Progenitor cell of endocrine pancreas (in vitro differentiated cells): Measurements from ENCODE around the gene LYZL4. TPM values are rescaled to one million over a fixed set of nuclear protein-coding genes. Genes with fewer than 3 reads are reported as not detected.

Experiments
- DNase-seq: peaks from one replicate; pipeline ENCODE4 v3.0.0; 2021; ENCODE audit warnings: low spot score; ENCODE audit not compliant: unreplicated experiment
- H3K27ac Mint-ChIP-seq: 2 replicates; pipeline ENCODE4 v1.8.0; 2021; ENCODE audit warnings: mild to moderate bottlenecking, moderate library complexity, mixed read lengths
- H3K27me3 Mint-ChIP-seq: 2 replicates; pipeline ENCODE4 v1.8.0; 2021; ENCODE audit warnings: mixed read lengths
- H3K36me3 Mint-ChIP-seq: 2 replicates; pipeline ENCODE4 v1.8.0; 2022; ENCODE audit warnings: mixed read lengths; ENCODE audit not compliant: insufficient read depth
- H3K4me1 Mint-ChIP-seq: 2 replicates; pipeline ENCODE4 v1.8.0; 2021; ENCODE audit warnings: low read depth, mixed read lengths
- H3K4me3 Mint-ChIP-seq: 2 replicates; pipeline ENCODE4 v1.8.0; 2021; ENCODE audit warnings: low read depth, mild to moderate bottlenecking, moderate library complexity, mixed read lengths
- H3K9me3 Mint-ChIP-seq: 2 replicates; pipeline ENCODE4 v1.8.0; 2021; ENCODE audit warnings: low read depth, mixed read lengths
- total RNA-seq: library from RNA; stranded (reverse); gene quantifications from 2 replicates; pipeline ENCODE4 v1.2.1, GENCODE V29; 2021
- TF ChIP-seq, protein P1 (sequence below): fragments of 200-600 bp; sonication (generic); IDR thresholded peaks from one replicate; pipeline ENCODE4 v1.5.0; 2021; ENCODE audit warnings: antibody characterized with exemption, mild to moderate bottlenecking; ENCODE audit not compliant: unreplicated experiment

LYZL4 gene
- total RNA-seq, 1 donor from 2014 or later: not detected

DNA sequence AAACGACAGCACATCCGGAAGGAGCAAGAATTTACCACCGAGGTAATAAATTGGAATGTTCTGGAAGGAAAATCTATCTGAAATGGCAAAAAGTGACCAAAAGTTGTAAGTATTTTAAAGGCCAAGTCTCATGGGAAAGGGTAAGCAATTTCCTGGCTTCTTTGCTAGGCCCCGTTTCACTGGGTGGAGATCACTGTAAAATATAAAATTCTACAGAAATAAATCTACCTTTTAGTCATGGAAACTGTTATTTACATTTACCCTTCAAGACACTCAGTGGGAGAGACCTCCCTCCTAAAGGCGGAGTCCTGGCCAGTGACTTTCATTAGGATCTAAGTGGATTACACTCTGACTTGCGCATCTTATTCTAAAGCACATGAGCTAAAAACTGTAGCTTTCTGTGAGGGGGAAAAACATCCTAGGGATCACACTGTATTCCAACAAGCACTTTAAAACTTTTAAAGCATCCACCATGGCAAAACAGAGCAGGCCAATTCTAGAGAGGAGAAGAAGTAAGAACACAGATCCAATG, 28.8 kb downstream of the LYZL4 start:
- no peaks in the 10 kb centered on the region for H3K9me3 Mint-ChIP-seq
- no peak for DNase-seq
- no peaks in the 10 kb centered on the region for H3K4me1 Mint-ChIP-seq
- H3K36me3 Mint-ChIP-seq: no peaks in the 10 kb centered on the region
- H3K27me3 Mint-ChIP-seq: peaks cover 22% of the 10 kb centered on the region
- TF ChIP-seq, protein P1, sequence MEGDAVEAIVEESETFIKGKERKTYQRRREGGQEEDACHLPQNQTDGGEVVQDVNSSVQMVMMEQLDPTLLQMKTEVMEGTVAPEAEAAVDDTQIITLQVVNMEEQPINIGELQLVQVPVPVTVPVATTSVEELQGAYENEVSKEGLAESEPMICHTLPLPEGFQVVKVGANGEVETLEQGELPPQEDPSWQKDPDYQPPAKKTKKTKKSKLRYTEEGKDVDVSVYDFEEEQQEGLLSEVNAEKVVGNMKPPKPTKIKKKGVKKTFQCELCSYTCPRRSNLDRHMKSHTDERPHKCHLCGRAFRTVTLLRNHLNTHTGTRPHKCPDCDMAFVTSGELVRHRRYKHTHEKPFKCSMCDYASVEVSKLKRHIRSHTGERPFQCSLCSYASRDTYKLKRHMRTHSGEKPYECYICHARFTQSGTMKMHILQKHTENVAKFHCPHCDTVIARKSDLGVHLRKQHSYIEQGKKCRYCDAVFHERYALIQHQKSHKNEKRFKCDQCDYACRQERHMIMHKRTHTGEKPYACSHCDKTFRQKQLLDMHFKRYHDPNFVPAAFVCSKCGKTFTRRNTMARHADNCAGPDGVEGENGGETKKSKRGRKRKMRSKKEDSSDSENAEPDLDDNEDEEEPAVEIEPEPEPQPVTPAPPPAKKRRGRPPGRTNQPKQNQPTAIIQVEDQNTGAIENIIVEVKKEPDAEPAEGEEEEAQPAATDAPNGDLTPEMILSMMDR: no peak
- H3K4me3 Mint-ChIP-seq: no peak overlapping the region
- no peak overlapping the region for H3K27ac Mint-ChIP-seq

DNA sequence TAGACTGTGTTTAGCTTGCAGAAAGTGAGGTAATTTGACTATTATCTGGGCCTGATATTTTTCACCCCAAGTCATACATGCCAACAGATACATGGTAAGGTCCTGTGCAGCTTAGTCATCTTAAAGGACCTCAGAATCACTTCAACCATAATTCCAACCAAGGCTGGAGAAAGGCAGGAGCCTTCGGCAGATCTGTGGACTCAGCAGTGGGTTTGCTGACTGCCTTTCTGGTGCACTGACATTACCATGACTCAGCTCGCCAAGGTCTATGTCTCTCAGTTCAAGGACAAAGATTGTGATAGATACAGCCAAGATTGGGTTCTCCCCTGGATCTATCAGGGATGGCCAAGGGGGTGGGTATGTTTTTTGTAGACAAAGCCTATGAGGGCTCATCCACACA, 32.7 kb downstream of the LYZL4 start:
- H3K9me3 Mint-ChIP-seq: no peaks in the 10 kb centered on the region
- H3K27me3 Mint-ChIP-seq: peaks cover 28% of the 10 kb centered on the region
- no peaks in the 10 kb centered on the region for H3K36me3 Mint-ChIP-seq
- no peak overlapping the region for H3K27ac Mint-ChIP-seq
- H3K4me1 Mint-ChIP-seq: no peaks in the 10 kb centered on the region
- H3K4me3 Mint-ChIP-seq: no peak overlapping the region
- TF ChIP-seq, protein P1: no peak
- DNase-seq: no peak

DNA sequence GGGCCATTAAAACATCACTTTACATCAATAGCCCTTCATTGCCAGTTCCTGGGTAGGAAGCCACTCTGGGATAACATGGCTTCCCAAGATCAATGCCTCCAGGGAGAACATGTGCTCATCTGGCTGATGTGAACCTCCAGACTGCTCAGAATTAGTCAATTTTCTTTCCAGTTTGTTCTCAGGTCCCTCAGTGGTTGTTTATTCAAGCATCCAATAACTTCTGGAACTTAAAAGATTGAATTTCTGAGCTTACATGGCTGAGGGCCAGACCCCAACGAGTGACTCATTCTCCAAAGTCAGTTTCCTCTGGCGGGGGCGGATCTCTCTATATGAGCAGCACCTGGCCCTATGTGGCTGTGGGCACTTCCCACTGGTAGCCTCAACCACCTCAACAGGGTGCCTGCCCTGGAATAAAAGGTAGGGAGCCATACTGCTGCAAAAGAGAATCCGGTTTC, 34.0 kb downstream of the LYZL4 start:
- Mint-ChIP-seq H3K4me1 (no peaks in the 10 kb centered on the region), H3K36me3 (no peaks in the 10 kb centered on the region), H3K4me3 (no peak overlapping the region), H3K27me3 (peaks cover 36% of the 10 kb centered on the region), H3K9me3 (no peaks in the 10 kb centered on the region), H3K27ac (no peak overlapping the region)
- no peak for DNase-seq
- TF ChIP-seq, protein P1: no peak

DNA sequence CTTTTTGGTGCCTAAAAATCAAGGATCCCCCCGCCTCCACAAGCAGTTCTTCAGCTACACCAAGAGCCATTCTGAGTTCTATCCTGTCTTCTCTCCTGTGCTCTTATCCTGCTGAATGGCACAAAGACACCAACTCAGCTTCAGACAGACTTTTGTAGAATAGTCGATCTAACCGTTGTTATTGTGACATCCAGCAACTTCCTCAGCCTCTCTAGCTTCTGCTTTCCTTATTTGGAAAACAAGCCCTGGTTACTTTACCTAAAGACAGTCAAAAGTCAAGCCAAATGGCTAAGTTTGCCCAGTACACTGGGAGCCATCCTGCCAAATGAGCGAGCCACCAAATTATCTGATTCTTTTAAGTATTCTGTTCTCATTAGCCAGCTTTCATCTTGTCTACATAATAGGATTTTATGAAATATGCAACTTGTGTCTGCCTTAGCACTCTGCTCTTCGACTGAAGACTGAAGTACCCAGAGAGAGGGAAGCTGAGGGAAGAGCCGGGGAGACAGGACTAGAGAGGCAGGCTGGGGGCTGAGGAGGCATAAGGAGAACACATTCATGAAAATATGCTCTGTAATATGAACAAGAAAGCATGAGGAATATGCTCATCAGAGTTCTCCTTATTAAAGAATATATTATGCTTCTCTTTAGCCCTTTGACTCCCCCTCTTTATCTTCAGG, 35.1 kb downstream of the LYZL4 start:
- Mint-ChIP-seq H3K9me3 (no peaks in the 10 kb centered on the region), H3K4me3 (no peak overlapping the region), H3K27me3 (peaks cover 44% of the 10 kb centered on the region), H3K4me1 (no peaks in the 10 kb centered on the region), H3K27ac (no peak overlapping the region), H3K36me3 (no peaks in the 10 kb centered on the region)
- no peak for DNase-seq
- TF ChIP-seq, protein P1: no peak

DNA sequence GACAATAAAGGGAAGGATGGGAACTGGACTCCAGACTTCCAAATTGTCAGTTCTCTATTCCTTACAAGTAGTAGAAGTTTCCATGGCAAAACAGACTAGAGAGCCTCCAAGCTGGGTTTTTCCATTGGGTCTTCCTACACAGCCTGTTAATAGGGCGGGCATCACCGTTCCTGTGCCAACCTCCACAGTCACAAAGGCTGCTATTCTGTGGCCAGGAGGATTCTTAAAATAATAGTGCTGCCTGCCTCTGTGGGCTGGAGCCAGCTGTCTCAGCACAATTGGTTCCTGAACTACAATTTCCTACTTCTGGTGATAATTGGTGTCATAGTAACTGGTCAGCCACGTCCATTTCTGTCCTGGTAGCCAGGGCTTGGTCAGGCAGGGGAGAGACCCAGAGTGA, 38.6 kb downstream of the LYZL4 start:
- H3K4me3 Mint-ChIP-seq: no peak overlapping the region
- H3K27me3 Mint-ChIP-seq: peaks cover 38% of the 10 kb centered on the region
- no peaks in the 10 kb centered on the region for H3K9me3 Mint-ChIP-seq
- no peaks in the 10 kb centered on the region for H3K36me3 Mint-ChIP-seq
- DNase-seq: no peak
- no peak overlapping the region for H3K27ac Mint-ChIP-seq
- TF ChIP-seq, protein P1: no peak
- H3K4me1 Mint-ChIP-seq: no peaks in the 10 kb centered on the region
